ENCODE data around the gene CACNA2D2.

GRCh38 chr3:50411229-50411628 is 92.2 kb downstream of the CACNA2D2 start:
- TF ChIP-seq CTCF (IDR thresholded peaks at IDR 0.05) (no peak), EP300 (IDR thresholded peaks at IDR 0.05) (no peak), POLR2A (IDR thresholded peaks at IDR 0.05) (no peak)
